DOHH2 (cell line): Measurements from ENCODE around the gene IKZF3.

Experiments
- H3F3A ChIP-seq: fragments of 200-600 bp; sonication (generic), shearing (Covaris generic); 2 replicates; pipeline ENCODE4 v1.6.0; 2016; ENCODE audit warnings: antibody characterized with exemption, mild to moderate bottlenecking; ENCODE audit not compliant: control insufficient read depth, insufficient read depth
- H3K27ac ChIP-seq: fragments of 200-600 bp; sonication (generic); 2 replicates; pipeline ENCODE4 v1.5.1; 2014; ENCODE audit warnings: low read depth, mild to moderate bottlenecking, low read length, moderate library complexity
- H3K27me3 ChIP-seq: fragments of 200-600 bp; sonication (generic); 2 replicates; pipeline ENCODE4 v1.6.1; 2014; ENCODE audit warnings: mild to moderate bottlenecking, low read length, mixed read lengths; ENCODE audit not compliant: control insufficient read depth
- H3K36me3 ChIP-seq: fragments of 200-600 bp; sonication (generic); 2 replicates; pipeline ENCODE4 v1.6.1; 2014; ENCODE audit warnings: mild to moderate bottlenecking, low read length, moderate library complexity, mixed read lengths; ENCODE audit not compliant: control insufficient read depth
- H3K4me1 ChIP-seq: fragments of 200-600 bp; sonication (generic); 2 replicates; pipeline ENCODE4 v1.6.1; 2014; ENCODE audit warnings: mild to moderate bottlenecking, low read length, mixed read lengths; ENCODE audit not compliant: control insufficient read depth
- H3K4me2 ChIP-seq: fragments of 200-600 bp; sonication (generic); 2 replicates; pipeline ENCODE4 v1.6.0; 2014; ENCODE audit warnings: mild to moderate bottlenecking, low read length, moderate library complexity
- H3K4me3 ChIP-seq: fragments of 200-600 bp; sonication (generic); 2 replicates; pipeline ENCODE4 v1.5.1; 2014; ENCODE audit warnings: mild to moderate bottlenecking, low read length, mixed read lengths
- H3K79me2 ChIP-seq: fragments of 200-600 bp; sonication (generic); 2 replicates; pipeline ENCODE4 v1.6.1; 2014; ENCODE audit warnings: mild to moderate bottlenecking, low read length, mixed read lengths; ENCODE audit not compliant: control insufficient read depth
- H3K9me2 ChIP-seq: fragments of 200-600 bp; sonication (generic); replicated peaks from 2 replicates; pipeline ENCODE4 v1.6.1; 2014; ENCODE audit warnings: mild to moderate bottlenecking, low read length, mixed read lengths; ENCODE audit not compliant: control insufficient read depth
- H3K9me3 ChIP-seq: fragments of 200-600 bp; sonication (generic); 2 replicates; pipeline ENCODE4 v1.6.1; 2014; ENCODE audit warnings: antibody characterized with exemption, low read length, mixed read lengths; ENCODE audit not compliant: control insufficient read depth, insufficient read depth
- H4K20me1 ChIP-seq: fragments of 200-600 bp; sonication (generic); 2 replicates; pipeline ENCODE4 v1.6.0; 2014; ENCODE audit warnings: low read depth, mild to moderate bottlenecking, antibody characterized with exemption, low read length, moderate library complexity; ENCODE audit not compliant: control insufficient read depth, insufficient read depth
- CTCF ChIP-seq: fragments of 200-600 bp; sonication (generic); IDR thresholded peaks from one replicate; pipeline ENCODE4 v1.5.1; 2014; ENCODE audit warnings: antibody characterized with exemption, mild to moderate bottlenecking, low read depth, low read length; ENCODE audit not compliant: poor library complexity, severe bottlenecking
- EZH2phosphoT487 ChIP-seq: fragments of 200-600 bp; sonication (generic); IDR thresholded peaks from 2 replicates; pipeline ENCODE4 v1.6.1; 2017; ENCODE audit warnings: borderline replicate concordance, mild to moderate bottlenecking, antibody characterized with exemption, low read length, moderate library complexity, mixed read lengths

IKZF3 gene

GRCh38 chr17:39722965-39723848 lies 140.9 kb downstream of the IKZF3 start:
- no peaks in the 10 kb centered on the region for H3K79me2 ChIP-seq
- H4K20me1 ChIP-seq: no peaks in the 10 kb centered on the region
- H3K9me2 ChIP-seq: no peaks in the 10 kb centered on the region
- H3K4me2 ChIP-seq: no peak overlapping the region
- no peak overlapping the region for H3K27ac ChIP-seq
- no peak for TF ChIP-seq EZH2phosphoT487
- TF ChIP-seq CTCF: no peak
- peaks cover 7% of the 10 kb centered on the region for H3K36me3 ChIP-seq
- no peaks in the 10 kb centered on the region for H3K4me1 ChIP-seq
- H3K9me3 ChIP-seq: no peaks in the 10 kb centered on the region
- H3K4me3 ChIP-seq: no peak overlapping the region
- H3F3A ChIP-seq: no peaks in the 10 kb centered on the region
- no peaks in the 10 kb centered on the region for H3K27me3 ChIP-seq

GRCh38 chr17:39722104-39722503 lies 142.0 kb downstream of the IKZF3 start:
- H3K4me3 ChIP-seq: no peak overlapping the region
- TF ChIP-seq EZH2phosphoT487 (no peak), CTCF (no peak)
- no peak overlapping the region for H3K4me2 ChIP-seq
- no peaks in the 10 kb centered on the region for H4K20me1 ChIP-seq
- no peaks in the 10 kb centered on the region for H3F3A ChIP-seq
- H3K9me2 ChIP-seq: no peaks in the 10 kb centered on the region
- H3K36me3 ChIP-seq: no peaks in the 10 kb centered on the region
- H3K9me3 ChIP-seq: no peaks in the 10 kb centered on the region
- H3K27me3 ChIP-seq: no peaks in the 10 kb centered on the region
- no peaks in the 10 kb centered on the region for H3K79me2 ChIP-seq
- H3K27ac ChIP-seq: no peak overlapping the region
- H3K4me1 ChIP-seq: no peaks in the 10 kb centered on the region

- Histone ChIP-seq H3K9me2 (no peaks in the 10 kb centered on the region), H3K36me3 (no peaks in the 10 kb centered on the region), H3K27me3 (no peaks in the 10 kb centered on the region), H3K4me1 (no peaks in the 10 kb centered on the region), H3K27ac (no peak overlapping the region), H3K9me3 (no peaks in the 10 kb centered on the region), H3K4me3 (no peak overlapping the region), H3K4me2 (no peak overlapping the region), H3K79me2 (no peaks in the 10 kb centered on the region), H4K20me1 (no peaks in the 10 kb centered on the region), H3F3A (no peaks in the 10 kb centered on the region)
- no peak for TF ChIP-seq EZH2phosphoT487
- TF ChIP-seq CTCF: no peak
Measured at GRCh38 chr17:39719563-39720355, 144.4 kb downstream of the IKZF3 start.
